Vagina (tissue), 2 donors: Measurements from ENCODE around the gene USH2A.

ENCODE experiments used
- CTCF ChIP-seq, 3 experiments: fragments of 450-650 bp in 2 of 3; fragments of 200-600 bp in 1 of 3; sonication (generic) in 1 of 3; IDR thresholded peaks; one replicate each; pipeline ENCODE4 v1.5.1; 2017 to 2019; ENCODE audit warnings: antibody characterized with exemption in 3 of 3, mild to moderate bottlenecking in 2 of 3, moderate library complexity in 2 of 3
- POLR2A ChIP-seq, 2 donors: fragments of 450-650 bp; IDR thresholded peaks; one replicate each; pipeline ENCODE4 v1.6.1; 2017; ENCODE audit warnings: antibody characterized with exemption in 2 of 2, mild to moderate bottlenecking in 2 of 2, moderate library complexity in 2 of 2
- POLR2AphosphoS5 ChIP-seq, 2 donors: sonication (generic); formaldehyde crosslinking; IDR thresholded peaks; one replicate each; pipeline ENCODE4 v1.9.0; 2017; ENCODE audit warnings: antibody characterized with exemption in 2 of 2, mild to moderate bottlenecking in 2 of 2, low read depth in 1 of 2; ENCODE audit not compliant: insufficient read depth in 1 of 2

- TF ChIP-seq CTCF (IDR thresholded peaks at IDR 0.05): no peak
- TF ChIP-seq POLR2AphosphoS5 (IDR thresholded peaks at IDR 0.05; ENCODE audit: insufficient read depth in 1 of 2, low read depth in 1 of 2): no peak
- TF ChIP-seq POLR2A (IDR thresholded peaks at IDR 0.05): no peak
These were observed 825.3 kb downstream of the USH2A start for GRCh38 chr1:215597961-215598360.
